Naive thymus-derived CD4-positive, alpha-beta T cell (primary cell): ENCODE measurements around the gene XNDC1N. TPM values are rescaled to one million over a fixed set of nuclear protein-coding genes. Genes with fewer than 3 reads are reported as not detected.
A peak's percentile ranks its signal among the peaks of the same experiment; 100 is the strongest.
"Not testable (repeated sequence)": the region's sequence is repeated elsewhere in the genome, so short reads cannot be mapped to it uniquely, and the experiment has no call there.

ENCODE experiments used
- ATAC-seq: fragments of 150-1000 bp; cut with Tn5 transposase; 2 replicates; pipeline ENCODE4 v1.10.0; 2021; ENCODE audit warnings: mild to moderate bottlenecking, moderate library complexity
- CTCF ChIA-PET: fragments of 350-600 bp; sonication (Branson Sonifier 250); formaldehyde crosslinking; loops from one replicate; lab custom pipeline; 2021; ENCODE audit warnings: antibody characterized with exemption; lab: Charles Lee
- POLR2A ChIA-PET: fragments of 350-600 bp; sonication (Branson Sonifier 250); formaldehyde crosslinking; loops from one replicate; lab custom pipeline; 2021; ENCODE audit warnings: antibody characterized with exemption, inconsistent platforms; lab: Charles Lee
- DNase-seq, 9 donors: peaks; one replicate each; pipeline versions ENCODE4 v3.0.0 to v3.0.0-alpha.2; 2020 to 2022; ENCODE audit warnings: mixed read lengths in 1 of 9
- H3K27ac ChIP-seq: one replicate; pipeline ENCODE4 v1.7.0; 2013; ENCODE audit warnings: mild to moderate bottlenecking, low read depth, low read length, moderate library complexity
- H3K27me3 ChIP-seq, 2 donors: one replicate each; pipeline ENCODE4 v1.7.0; 2013; ENCODE audit warnings: low read length in 2 of 2, mild to moderate bottlenecking in 2 of 2, moderate library complexity in 2 of 2; ENCODE audit not compliant: control insufficient read depth in 2 of 2, insufficient read depth in 2 of 2
- H3K36me3 ChIP-seq, 3 experiments: 1 replicate in 2 of 3; 2 replicates in 1 of 3; pipeline ENCODE4 v1.7.0; 2013; ENCODE audit warnings: low read length in 3 of 3, mild to moderate bottlenecking in 3 of 3, moderate library complexity in 1 of 3; ENCODE audit not compliant: insufficient read depth in 3 of 3, control insufficient read depth in 2 of 3
- H3K4me1 ChIP-seq, 2 donors: one replicate each; pipeline ENCODE4 v1.7.0; 2013; ENCODE audit warnings: low read length in 2 of 2, mild to moderate bottlenecking in 2 of 2, moderate library complexity in 1 of 2; ENCODE audit not compliant: control insufficient read depth in 2 of 2, insufficient read depth in 2 of 2
- H3K4me3 ChIP-seq: 2 replicates; pipeline ENCODE4 v1.7.0; 2013; ENCODE audit warnings: mild to moderate bottlenecking, low read length
- H3K9me3 ChIP-seq, 3 experiments: 1 replicate in 2 of 3; 2 replicates in 1 of 3; pipeline ENCODE4 v1.7.0; 2013; ENCODE audit warnings: low read length in 3 of 3; ENCODE audit not compliant: control insufficient read depth in 2 of 3
- H3K27ac Mint-ChIP-seq, 9 donors: one replicate each; pipeline ENCODE4 v1.8.0; 2020 to 2022; ENCODE audit warnings: mixed read lengths in 9 of 9, mild to moderate bottlenecking in 8 of 9, moderate library complexity in 5 of 9, inconsistent platforms in 2 of 9
- H3K27me3 Mint-ChIP-seq, 5 donors: one replicate each; pipeline ENCODE4 v1.8.0; 2021 to 2022; ENCODE audit warnings: mixed read lengths in 5 of 5, mild to moderate bottlenecking in 1 of 5
- H3K36me3 Mint-ChIP-seq, 5 donors: one replicate each; pipeline ENCODE4 v1.8.0; 2020 to 2022; ENCODE audit warnings: mixed read lengths in 5 of 5, mild to moderate bottlenecking in 3 of 5, inconsistent platforms in 1 of 5
- H3K4me1 Mint-ChIP-seq, 7 donors: one replicate each; pipeline ENCODE4 v1.8.0; 2020 to 2022; ENCODE audit warnings: mixed read lengths in 7 of 7, mild to moderate bottlenecking in 3 of 7, inconsistent platforms in 1 of 7
- H3K4me3 Mint-ChIP-seq, 10 donors: one replicate each; pipeline ENCODE4 v1.8.0; 2020 to 2022; ENCODE audit warnings: mild to moderate bottlenecking in 10 of 10, mixed read lengths in 10 of 10, moderate library complexity in 6 of 10, inconsistent platforms in 2 of 10
- H3K9me3 Mint-ChIP-seq, 11 donors: one replicate each; pipeline ENCODE4 v1.8.0; 2020 to 2022; ENCODE audit warnings: mixed read lengths in 11 of 11, mild to moderate bottlenecking in 4 of 11, inconsistent platforms in 1 of 11, moderate library complexity in 1 of 11
- intact Hi-C, 2 donors: fragments of 100-400 bp; cut with micrococcal nuclease; formaldehyde crosslinking; loops; one replicate each; pipeline ENCODE4 v1.15.1; 2023
- polyA plus RNA-seq, 2 donors: library from polyadenylated mRNA; unstranded; fragments of 300-500 nt; fragmentation: Illumina TruSeq; gene quantifications; one replicate each; pipeline ENCODE4 v1.2.3, GENCODE V29; 2021
- total RNA-seq, 6 experiments: library from RNA in 5 of 6; stranded (reverse) in 5 of 6; gene quantifications; 1 replicate in 5 of 6; 2 replicates in 1 of 6; pipeline ENCODE4 v1.2.3 and lab custom pipeline; 2021 to 2026

The XNDC1N gene
- total and polyA plus RNA-seq, 7 experiments from 2014 or later: 5.0 to 27.2 (median 18.9) TPM

DNA sequence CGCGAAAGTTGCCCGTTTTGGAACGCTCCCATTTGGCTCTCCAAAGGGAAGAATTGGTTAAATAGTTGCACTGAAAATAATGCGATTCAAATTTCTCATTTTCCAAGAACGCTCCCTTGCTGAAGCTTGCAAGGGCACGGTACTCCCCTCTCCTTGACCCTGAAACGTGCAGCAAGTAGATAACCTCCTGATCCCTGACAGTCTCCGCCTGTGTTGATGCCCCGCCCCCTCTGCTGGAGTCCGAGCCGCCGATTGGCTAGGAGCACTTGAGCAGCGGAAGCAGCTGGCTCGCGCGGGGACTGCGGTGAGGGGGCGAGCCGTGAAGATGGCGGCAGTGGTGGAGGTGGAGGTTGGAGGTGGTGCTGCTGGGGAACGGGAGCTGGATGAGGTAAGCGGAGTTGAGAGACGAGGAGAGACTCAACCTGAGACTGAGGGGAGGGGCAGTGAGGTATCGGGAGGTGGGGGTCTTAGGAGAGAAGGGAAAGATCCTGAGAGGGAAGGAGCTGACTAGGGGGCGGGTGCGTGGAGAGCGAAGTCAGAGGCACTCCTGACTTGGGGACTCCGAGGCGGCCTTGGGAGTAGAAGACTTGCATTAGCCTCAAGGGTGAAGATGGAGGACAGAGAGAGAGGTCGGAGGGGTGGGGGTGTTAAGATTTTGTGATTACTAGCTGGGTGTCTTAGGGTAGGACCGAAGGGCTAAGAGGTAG, 496 bp upstream of the XNDC1N start, which contains the start of gene RNF121:
Gene RNF121, plus strand, starts transcription at position 310 of the 707 bp plus-strand sequence. Its CDS starts 16 bp downstream, at position 326.
- Histone ChIP-seq H3K27me3 (no peaks in the 10 kb centered on the region), H3K4me1 (peaks cover 17 to 22% of the 10 kb centered on the region in 2 donors), H3K36me3 (peaks cover 0 to 14% (median 0%) of the 10 kb centered on the region in 3 experiments), H3K27ac (peak within 1 kb of the TSS; percentile 88), H3K9me3 (no peaks in the 10 kb centered on the region), H3K4me3 (peak within 1 kb of the TSS; percentile 97)
- Mint-ChIP-seq H3K4me1 (peaks cover 26 to 70% (median 60%) of the 10 kb centered on the region in 7 donors), H3K4me3 (peak within 1 kb of the TSS; percentile 92 to 100 (median 98)), H3K27ac (peak within 1 kb of the TSS; percentile 94 to 100 (median 98)), H3K27me3 (no peaks in the 10 kb centered on the region), H3K9me3 (peaks cover 0 to 1% (median 0%) of the 10 kb centered on the region in 11 donors), H3K36me3 (peaks cover 0 to 8% (median 0%) of the 10 kb centered on the region in 5 donors)
- CTCF ChIA-PET: no interaction called here
- DNase-seq (peak; percentile 91 to 99 (median 96)), ATAC-seq (peak; percentile 97)
- intact Hi-C loops: loop anchor here (1.0 to 2.0 kb wide), 11 partner anchors 111 to 1948 kb away; partner anchors contain the start of genes ANAPC15 (in 2 of the 2), CLPB (in 2 of the 2), LRRC51 (in 2 of the 2) and NUMA1 (in 2 of the 2)
- POLR2A ChIA-PET: interaction anchor here (0.7 to 3.0 kb wide), 10 partner anchors 10 to 294 kb away, joined by 3 to 15 read pairs (median 6); partner anchors contain the start of gene ANAPC15

DNA sequence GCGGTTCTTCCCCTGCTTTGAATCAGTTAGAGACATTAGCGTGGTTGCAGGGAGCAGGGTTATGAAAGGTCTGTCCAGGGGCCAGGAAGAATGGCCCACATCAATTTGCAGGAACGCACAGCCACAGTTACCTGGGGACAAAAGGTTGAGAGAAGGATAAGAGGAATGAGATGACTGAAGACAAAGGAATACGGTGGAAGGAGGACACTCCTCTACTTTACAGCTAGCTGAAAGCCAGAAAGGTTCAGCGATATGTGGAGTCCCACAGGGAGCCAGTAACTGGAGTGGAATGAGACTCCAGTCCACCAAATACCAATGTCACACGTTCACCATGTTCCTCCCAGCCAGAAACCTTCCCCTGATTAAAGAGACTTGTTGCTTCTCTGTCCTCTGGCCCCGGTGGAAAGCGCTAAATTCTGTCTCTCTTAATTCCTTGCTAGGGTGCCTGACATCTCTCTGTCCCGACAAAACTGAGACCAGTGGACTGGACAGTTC, 10.7 kb downstream of the XNDC1N start:
- no peak for ATAC-seq
- Mint-ChIP-seq H3K4me3 (no peak overlapping the region), H3K9me3 (no peaks in the 10 kb centered on the region), H3K36me3 (peaks cover 26 to 58% (median 38%) of the 10 kb centered on the region in 5 donors), H3K27me3 (no peaks in the 10 kb centered on the region), H3K27ac (peak overlapping the region in 1 of 9 donors; percentile 56), H3K4me1 (peaks cover 0 to 5% (median 0%) of the 10 kb centered on the region in 7 donors)
- intact Hi-C loops: no loop called here
- H3K4me1 ChIP-seq: no peaks in the 10 kb centered on the region
- H3K27ac ChIP-seq: no peak overlapping the region
- peaks cover 0 to 60% (median 6%) of the 10 kb centered on the region in 3 experiments for H3K36me3 ChIP-seq
- H3K9me3 ChIP-seq: no peaks in the 10 kb centered on the region
- H3K27me3 ChIP-seq: no peaks in the 10 kb centered on the region
- DNase-seq: no peak
- CTCF ChIA-PET: no interaction called here
- H3K4me3 ChIP-seq: no peak overlapping the region
- POLR2A ChIA-PET: no interaction called here

DNA sequence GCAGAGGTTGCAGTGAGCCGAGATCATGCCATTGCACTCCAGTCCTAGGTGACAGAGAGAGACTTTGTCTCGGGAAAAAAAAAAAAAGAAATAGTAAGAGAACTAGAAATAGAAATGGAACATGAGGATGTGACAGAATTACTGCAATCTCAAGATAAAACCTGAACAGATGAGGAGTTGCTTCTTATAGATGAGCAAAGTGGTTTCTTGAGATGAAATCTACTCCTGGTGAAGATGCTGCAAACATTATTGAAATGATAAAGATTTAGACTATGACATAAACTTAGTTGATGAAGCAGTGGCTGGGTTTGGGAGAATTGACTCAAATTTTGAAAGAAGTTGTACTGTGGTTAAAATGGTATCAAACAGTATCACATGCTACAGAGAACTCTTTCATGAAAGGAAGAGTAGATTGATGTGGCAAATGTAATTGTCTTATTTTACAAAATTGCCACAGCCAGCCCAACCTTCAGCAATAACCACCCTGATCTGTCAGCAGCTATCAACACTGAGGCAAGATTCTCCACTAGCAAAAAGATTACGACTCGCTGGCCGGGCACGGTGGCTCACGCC, 13.7 kb downstream of the XNDC1N start:
- Histone ChIP-seq H3K27ac (no peak overlapping the region), H3K36me3 (peaks cover 0 to 57% (median 6%) of the 10 kb centered on the region in 3 experiments), H3K9me3 (no peaks in the 10 kb centered on the region), H3K4me1 (no peaks in the 10 kb centered on the region), H3K4me3 (no peak overlapping the region), H3K27me3 (no peaks in the 10 kb centered on the region)
- no peak overlapping the region for H3K4me3 Mint-ChIP-seq
- ATAC-seq (no peak), DNase-seq (no peak)
- H3K36me3 Mint-ChIP-seq: peaks cover 30 to 71% (median 47%) of the 10 kb centered on the region in 5 donors
- no peaks in the 10 kb centered on the region for H3K9me3 Mint-ChIP-seq
- intact Hi-C loops: no loop called here
- ChIA-PET POLR2A (no interaction called here), CTCF (no interaction called here)
- no peaks in the 10 kb centered on the region for H3K27me3 Mint-ChIP-seq
- no peak overlapping the region for H3K27ac Mint-ChIP-seq
- H3K4me1 Mint-ChIP-seq: peaks cover 0 to 17% (median 0%) of the 10 kb centered on the region in 7 donors

DNA sequence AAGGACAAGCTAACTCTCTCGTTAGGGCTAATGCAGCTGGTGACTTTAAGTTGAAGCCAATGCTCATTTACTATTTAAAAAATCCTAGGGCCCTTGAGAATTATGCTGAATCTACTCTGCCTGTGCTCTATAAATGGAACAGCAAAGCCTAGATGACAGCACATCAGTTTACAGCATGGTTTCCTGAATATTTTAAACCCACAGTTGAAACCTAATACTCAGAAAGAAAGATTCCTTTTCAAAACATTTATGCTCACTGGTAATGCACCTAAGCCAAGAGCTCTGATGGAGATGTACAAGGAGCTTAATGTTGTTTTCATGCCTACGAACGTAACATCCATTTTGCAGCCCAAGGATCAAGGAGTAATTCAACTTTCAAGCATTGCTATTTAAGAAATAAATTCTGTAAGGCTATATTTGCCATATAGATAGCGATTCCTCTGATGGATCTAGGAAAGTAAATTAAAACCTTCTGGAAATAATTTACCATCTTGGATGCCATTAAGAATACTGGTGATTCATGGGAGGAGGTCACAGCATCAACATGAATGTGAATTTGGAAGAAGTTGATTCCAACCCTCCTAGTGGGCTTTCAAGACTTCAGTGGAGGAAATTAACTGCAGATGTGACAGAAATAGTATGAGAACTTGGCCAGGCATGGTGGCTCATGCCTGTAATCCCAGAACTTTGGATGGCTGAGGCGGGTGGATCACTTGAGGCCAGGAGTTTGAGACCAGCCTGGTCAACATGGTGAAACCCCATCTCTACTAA, 14.5 kb downstream of the XNDC1N start:
- no peaks in the 10 kb centered on the region for H3K27me3 Mint-ChIP-seq
- Histone ChIP-seq H3K4me3 (no peak overlapping the region), H3K27me3 (no peaks in the 10 kb centered on the region), H3K9me3 (no peaks in the 10 kb centered on the region), H3K4me1 (no peaks in the 10 kb centered on the region), H3K36me3 (peaks cover 0 to 57% (median 6%) of the 10 kb centered on the region in 3 experiments), H3K27ac (no peak overlapping the region)
- no peak overlapping the region for H3K27ac Mint-ChIP-seq
- no peak overlapping the region for H3K4me3 Mint-ChIP-seq
- ChIA-PET CTCF (no interaction called here), POLR2A (interaction anchor here (0.7 kb wide), 1 partner anchor 14 kb away, joined by 5 read pairs; the partner anchor contains the start of gene XNDC1N)
- ATAC-seq: no peak
- H3K4me1 Mint-ChIP-seq: peaks cover 0 to 17% (median 0%) of the 10 kb centered on the region in 7 donors
- peaks cover 29 to 70% (median 47%) of the 10 kb centered on the region in 5 donors for H3K36me3 Mint-ChIP-seq
- H3K9me3 Mint-ChIP-seq: no peaks in the 10 kb centered on the region
- intact Hi-C loops: no loop called here
- DNase-seq: no peak

DNA sequence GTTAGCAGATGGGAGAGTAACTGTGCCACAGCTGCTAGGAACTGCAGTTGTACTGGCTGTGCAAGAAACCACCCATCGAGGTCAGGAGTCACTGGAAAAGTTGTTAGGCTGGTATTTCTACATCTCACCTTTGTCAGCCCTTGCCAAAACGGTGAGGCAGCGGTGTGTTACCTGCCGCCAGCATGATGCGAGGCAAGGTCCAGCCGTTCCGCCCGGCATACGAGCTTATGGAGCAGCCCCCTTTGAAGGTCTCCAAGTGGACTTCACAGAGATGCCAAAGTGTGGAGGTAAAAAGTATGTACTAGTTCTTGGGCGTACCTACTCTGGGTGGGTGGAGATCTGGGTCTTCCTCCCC, 16.4 kb downstream of the XNDC1N start:
- H3K27ac Mint-ChIP-seq: peak overlapping the region in 1 of 9 donors; percentile 59
- ATAC-seq, CTCF ChIA-PET, H3K4me1 ChIP-seq, POLR2A ChIA-PET, intact Hi-C loops, H3K4me3 ChIP-seq, H3K27me3 Mint-ChIP-seq, H3K27ac ChIP-seq, DNase-seq, H3K4me3 Mint-ChIP-seq, H3K27me3 ChIP-seq, H3K9me3 ChIP-seq, H3K9me3 Mint-ChIP-seq: not testable (repeated sequence)
- peaks cover 0 to 17% (median 0%) of the 10 kb centered on the region in 7 donors for H3K4me1 Mint-ChIP-seq
- H3K36me3 Mint-ChIP-seq: peaks cover 22 to 66% (median 46%) of the 10 kb centered on the region in 5 donors
- peaks cover 5 to 41% (median 6%) of the 10 kb centered on the region in 3 experiments for H3K36me3 ChIP-seq

DNA sequence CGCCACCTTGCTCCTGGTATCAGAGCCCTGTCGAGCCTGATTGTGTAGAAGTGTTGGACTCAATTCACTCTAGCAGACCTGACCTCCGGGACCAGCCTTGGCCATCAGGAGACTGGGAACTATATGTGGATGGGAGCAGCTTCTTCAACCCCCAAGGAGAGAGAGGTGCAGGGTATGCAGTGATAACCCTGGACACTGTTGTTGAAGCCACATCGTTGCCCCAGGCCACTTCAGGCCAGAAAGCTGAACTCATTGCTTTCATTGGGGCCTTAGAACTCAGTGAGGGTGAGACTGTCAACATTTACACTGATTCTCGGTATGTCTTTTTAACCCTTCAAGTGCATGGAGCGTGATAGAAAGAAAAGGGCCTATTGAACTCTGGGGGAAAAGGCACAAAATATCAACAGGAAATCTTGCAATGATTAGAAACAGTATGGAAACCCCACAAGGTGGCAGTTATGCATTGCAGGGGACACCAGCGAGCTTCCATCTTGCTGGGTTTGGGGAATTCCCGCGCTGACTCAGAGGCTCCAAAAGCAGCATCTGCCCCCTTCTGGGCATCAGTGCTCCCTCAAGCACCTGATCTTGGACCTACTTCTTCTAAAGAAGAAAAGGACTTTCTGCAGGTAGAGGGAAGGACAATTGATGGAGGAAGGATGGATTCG, 16.9 kb downstream of the XNDC1N start:
- H3K4me1 Mint-ChIP-seq: peaks cover 0 to 17% (median 0%) of the 10 kb centered on the region in 7 donors
- H3K27me3 Mint-ChIP-seq, POLR2A ChIA-PET, H3K9me3 Mint-ChIP-seq, H3K27ac ChIP-seq, H3K27me3 ChIP-seq, intact Hi-C loops, CTCF ChIA-PET, H3K9me3 ChIP-seq, ATAC-seq, H3K4me3 Mint-ChIP-seq, H3K4me1 ChIP-seq, H3K4me3 ChIP-seq: not testable (repeated sequence)
- H3K36me3 ChIP-seq: peaks cover 5 to 38% (median 6%) of the 10 kb centered on the region in 3 experiments
- peaks cover 20 to 66% (median 43%) of the 10 kb centered on the region in 5 donors for H3K36me3 Mint-ChIP-seq
- DNase-seq: peak in 1 of 9 donors; percentile 71
- peak overlapping the region in 1 of 9 donors; percentile 59 for H3K27ac Mint-ChIP-seq
